Stimulated activated CD8-positive, alpha-beta memory T cell treated with anti-CD3 and anti-CD28 coated beads, Interleukin-12 subunit alpha, Interleukin-12 subunit beta, amount 100 ng/mL, for 24 hours (primary cell): Measurements from ENCODE around the gene KLHL41.
"Not testable (repeated sequence)": the region's sequence is repeated elsewhere in the genome, so short reads cannot be mapped to it uniquely, and the experiment has no call there.

Experiments
- DNase-seq: peaks from one replicate; pipeline ENCODE4 v3.0.0-alpha.2; 2020; ENCODE audit errors: extremely low read depth

KLHL41 gene

GRCh38 chr2:169509955-169510354, 453 bp downstream of the KLHL41 start:
- DNase-seq, result no peak

DNA sequence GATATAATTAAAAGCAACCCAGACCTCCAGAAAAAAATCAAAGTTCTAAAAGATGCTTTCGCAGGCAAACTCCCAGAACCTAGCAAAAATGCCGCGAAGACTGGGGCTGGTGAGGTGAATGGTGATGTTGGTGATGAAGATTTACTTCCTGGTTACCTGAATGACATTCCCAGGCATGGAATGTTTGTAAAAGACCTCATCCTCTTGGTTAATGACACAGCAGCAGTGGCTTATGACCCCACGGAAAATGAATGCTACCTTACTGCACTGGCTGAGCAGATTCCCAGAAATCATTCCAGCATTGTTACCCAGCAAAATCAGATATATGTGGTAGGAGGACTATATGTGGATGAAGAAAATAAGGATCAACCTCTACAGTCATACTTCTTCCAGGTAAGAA, 994 bp downstream of the KLHL41 start:
- DNase-seq, result no peak

DNA sequence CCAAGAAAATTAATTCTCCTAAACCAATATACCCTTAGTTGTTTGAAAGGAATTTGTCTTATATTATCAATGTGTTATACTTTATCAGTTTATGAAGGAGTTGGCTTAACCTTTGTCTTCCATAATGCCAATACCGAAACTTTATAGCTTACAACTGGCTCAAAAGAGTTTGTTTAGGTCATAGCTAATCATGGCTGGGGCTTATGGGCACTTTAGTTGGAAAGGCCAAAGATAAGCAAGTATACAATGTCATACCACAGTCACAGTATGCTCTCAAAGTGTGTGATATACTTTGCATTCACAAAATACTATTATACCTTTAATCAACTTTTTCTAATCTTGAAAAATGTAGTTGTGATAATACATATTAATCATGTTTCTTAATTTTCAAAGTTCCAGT, 2.3 kb downstream of the KLHL41 start:
- DNase-seq, result no peak

DNA sequence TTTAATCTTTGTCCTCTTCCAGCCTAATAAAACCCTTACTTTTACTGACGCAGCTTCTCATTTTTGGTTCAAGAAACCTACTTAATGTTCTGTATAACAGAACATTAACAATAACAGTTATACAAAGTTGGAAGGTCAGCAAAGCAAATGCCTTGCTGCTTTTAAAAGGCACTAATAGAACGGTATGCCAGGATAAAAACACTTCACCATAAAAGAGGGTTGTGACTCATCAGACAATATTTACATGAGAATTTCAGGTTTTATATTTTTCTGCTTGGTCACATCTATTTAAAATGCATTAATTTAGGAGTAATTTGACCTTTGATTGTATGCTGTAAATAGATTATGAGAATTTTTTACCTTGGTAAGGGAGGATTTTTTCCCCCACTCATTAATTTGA, 3.0 kb downstream of the KLHL41 start:
- no peak for DNase-seq

DNA sequence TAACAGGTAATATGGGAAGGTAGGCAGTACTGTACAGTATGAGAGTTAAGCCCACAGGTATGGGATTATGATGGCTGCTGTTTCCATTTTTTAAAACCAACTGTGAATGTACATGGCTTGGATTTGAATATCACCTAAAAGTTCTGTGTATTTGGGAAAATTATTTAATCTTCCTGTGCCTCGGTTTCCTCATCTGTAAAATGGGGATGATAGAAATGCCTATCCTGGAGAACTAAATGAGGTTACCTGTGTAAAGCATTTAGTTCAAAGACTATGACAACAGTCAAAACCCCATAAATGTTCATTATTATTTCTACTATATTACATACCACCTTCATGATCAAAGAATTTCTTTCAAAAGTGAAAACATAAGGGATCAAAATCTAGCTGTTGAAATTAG, 3.6 kb downstream of the KLHL41 start:
- DNase-seq, result no peak

GRCh38 chr2:169513926-169514325, 4.4 kb downstream of the KLHL41 start:
- DNase-seq, result no peak

GRCh38 chr2:169514758-169515157, 5.3 kb downstream of the KLHL41 start:
- not testable (repeated sequence) for DNase-seq

GRCh38 chr2:169516488-169516995, 7.0 kb downstream of the KLHL41 start:
- DNase-seq, result not testable (repeated sequence)

DNA sequence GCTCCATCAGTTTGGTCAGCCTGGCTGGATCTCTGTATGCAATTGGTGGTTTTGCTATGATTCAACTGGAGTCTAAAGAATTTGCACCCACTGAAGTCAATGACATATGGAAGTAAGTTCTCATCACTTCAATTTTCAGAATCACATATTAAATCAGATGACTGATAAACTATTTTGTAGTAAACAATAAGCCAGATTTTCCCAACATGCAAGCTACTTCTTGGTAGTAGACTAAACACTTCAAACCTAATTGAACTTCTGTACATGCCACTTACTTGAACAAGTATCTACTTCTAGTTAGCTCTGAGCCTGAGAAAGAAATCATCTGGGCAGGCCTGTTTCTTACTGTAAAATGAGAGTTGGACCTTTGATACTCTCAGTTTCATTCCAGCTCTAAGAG, 11.4 kb downstream of the KLHL41 start:
- no peak for DNase-seq

DNA sequence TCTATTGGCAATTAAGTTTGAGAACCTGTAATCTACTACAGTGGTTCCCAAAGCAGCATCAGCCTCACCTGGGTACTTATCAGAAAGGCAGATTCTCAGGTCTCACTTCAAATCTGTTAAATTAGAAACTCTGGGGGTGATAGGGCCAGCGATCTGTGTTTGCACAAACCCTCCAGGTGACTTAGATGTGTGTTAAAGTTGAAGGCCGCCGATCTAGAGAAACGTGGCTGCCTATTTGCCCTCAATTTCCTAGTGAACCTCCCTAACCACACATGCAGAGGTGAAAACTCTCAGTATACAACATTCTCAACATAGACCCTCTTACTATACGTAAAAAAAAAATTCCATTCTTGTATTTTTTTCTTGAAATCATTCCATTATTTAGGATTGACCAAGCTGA, 14.2 kb downstream of the KLHL41 start:
- no peak for DNase-seq

GRCh38 chr2:169525434-169525833, 15.9 kb downstream of the KLHL41 start:
- DNase-seq, result no peak

- DNase-seq, result no peak
These were observed 16.9 kb downstream of the KLHL41 start for GRCh38 chr2:169526451-169526850.

GRCh38 chr2:169528271-169528701, 18.8 kb downstream of the KLHL41 start:
- peak; percentile 20 for DNase-seq

DNA sequence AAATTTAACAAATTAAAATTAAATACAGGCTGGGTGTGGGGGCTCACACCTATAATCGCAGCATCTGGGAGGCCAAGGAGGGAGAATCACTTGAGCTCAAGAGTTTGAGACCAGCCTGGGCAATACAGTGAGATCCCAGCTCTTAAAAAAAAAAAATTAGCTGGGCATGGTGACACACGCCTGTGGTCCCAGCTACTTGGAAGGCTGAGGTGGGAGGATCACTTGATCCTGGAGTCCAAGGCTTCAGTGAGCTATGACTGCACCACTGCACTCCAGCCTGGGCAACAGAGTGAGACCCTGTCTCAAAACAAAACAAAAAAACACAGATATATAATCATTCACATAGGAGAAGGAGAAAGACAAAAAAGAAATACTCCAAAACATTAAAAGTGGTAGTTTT, 30.0 kb downstream of the KLHL41 start:
- DNase-seq, result not testable (repeated sequence)

GRCh38 chr2:169540146-169540545, 30.6 kb downstream of the KLHL41 start:
- no peak for DNase-seq

GRCh38 chr2:169542433-169542832, 32.9 kb downstream of the KLHL41 start:
- DNase-seq, result no peak

- no peak for DNase-seq
These were observed 37.3 kb downstream of the KLHL41 start for GRCh38 chr2:169546756-169547155.

DNA sequence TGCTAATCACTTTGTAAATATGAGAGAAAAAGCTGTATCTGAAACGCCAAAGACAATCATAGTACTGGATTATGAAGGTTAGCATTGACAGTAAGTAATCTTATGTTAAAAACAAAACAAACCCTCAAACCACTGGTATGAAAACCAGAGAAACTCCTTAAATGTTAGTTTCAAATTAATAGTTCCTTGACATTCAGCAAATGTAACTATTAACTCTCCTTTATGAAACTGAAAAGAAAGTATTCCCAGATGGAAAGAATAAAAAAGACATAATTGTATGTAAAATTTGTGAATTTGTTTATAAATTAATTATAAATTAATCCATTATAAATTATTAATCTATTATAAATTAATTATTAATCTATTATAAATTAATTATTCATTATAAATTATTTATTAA, 51.9 kb downstream of the KLHL41 start:
- DNase-seq, result no peak

DNA sequence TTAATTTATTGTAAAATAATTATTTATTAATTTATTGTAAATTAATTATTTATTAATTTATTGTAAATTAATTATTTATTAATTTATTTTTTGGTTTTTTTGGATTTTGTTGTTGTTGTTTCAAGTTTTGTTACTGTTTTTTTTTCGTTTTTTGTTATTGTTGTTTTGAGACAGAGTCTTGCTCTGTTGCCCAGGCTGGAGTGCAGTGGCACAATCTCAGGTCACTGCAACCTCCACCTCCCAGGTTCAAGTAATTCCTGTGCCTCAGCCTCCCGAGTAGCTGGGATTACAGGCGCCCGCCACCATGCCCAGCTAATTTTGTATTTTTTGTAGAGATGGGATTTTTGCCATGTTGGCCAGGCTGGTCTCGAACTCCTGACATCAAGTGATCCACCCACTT, 52.6 kb downstream of the KLHL41 start:
- not testable (repeated sequence) for DNase-seq

DNA sequence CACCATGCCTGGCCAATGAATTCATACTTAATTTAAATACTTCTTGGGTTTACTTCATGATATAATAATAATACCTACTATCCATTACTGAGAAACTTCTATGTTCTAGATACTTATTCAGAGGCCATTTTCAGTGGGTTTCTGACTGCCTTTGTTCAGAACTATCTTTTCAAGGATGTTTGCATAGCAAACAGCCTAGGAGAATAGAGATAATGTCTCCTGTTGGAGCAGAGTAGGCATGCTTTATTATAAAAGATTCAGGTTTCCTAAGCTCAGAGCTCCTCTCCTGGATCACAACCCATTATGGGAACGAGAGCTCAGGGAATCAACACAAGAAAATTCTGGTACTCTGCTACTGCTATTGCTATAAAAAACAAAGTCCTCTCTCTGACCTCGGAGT, 53.0 kb downstream of the KLHL41 start:
- DNase-seq, result no peak

DNA sequence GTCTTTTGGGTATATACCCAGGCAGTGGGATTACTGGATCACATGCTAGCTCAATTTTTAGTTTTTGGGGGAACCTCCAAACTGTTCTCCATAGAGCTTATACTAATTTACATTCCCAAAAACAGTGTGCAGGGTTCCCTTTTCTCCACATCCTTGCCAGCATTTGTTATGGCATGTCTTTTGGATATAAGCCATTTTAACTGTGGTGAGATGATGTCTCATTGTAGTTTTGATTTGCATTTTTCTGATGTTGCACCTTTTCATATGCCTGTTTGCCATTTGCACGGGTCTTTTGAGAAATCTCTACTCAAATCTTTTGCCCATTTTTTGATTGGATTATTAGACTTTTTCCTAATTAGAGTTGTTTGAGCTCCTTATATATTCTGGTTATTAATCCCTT, 56.2 kb downstream of the KLHL41 start:
- DNase-seq, result no peak

- no peak for DNase-seq
These were observed 60.4 kb downstream of the KLHL41 start for GRCh38 chr2:169569948-169570347.

GRCh38 chr2:169570752-169571151, 61.2 kb downstream of the KLHL41 start:
- not testable (repeated sequence) for DNase-seq

GRCh38 chr2:169571571-169571970, 62.1 kb downstream of the KLHL41 start:
- no peak for DNase-seq

GRCh38 chr2:169572189-169572588, 62.7 kb downstream of the KLHL41 start:
- DNase-seq, result no peak
